HG02970 (cell line): Measurements from ENCODE around the gene AGFG2.

ENCODE experiments used
- ATAC-seq: cut with Tn5 transposase; IDR thresholded peaks from one replicate; pipeline ENCODE4 v1.9.1; 2021; ENCODE audit warnings: mild to moderate bottlenecking, moderate library complexity, moderate number of reproducible peaks; ENCODE audit not compliant: unreplicated experiment, low FRiP score

Gene AGFG2

GRCh38 chr7:100604976-100605911 is 66.2 kb downstream of the AGFG2 start:
- ATAC-seq = no peak

- no peak for ATAC-seq
Measured at GRCh38 chr7:100606313-100606712, 67.3 kb downstream of the AGFG2 start.

GRCh38 chr7:100607111-100607510 is 68.1 kb downstream of the AGFG2 start:
- no peak for ATAC-seq

GRCh38 chr7:100609958-100610357 is 71.0 kb downstream of the AGFG2 start:
- ATAC-seq = no peak

- peak; percentile 91 for ATAC-seq
Measured at GRCh38 chr7:100611983-100612729, 73.2 kb downstream of the AGFG2 start, which contains the start of gene MOSPD3. Gene MOSPD3 (plus strand): TSS chr7:100612540. CDS start chr7:100612792, 252 bp downstream.

GRCh38 chr7:100612730-100613390 is 73.9 kb downstream of the AGFG2 start:
- ATAC-seq = no peak

GRCh38 chr7:100613412-100614175 is 74.6 kb downstream of the AGFG2 start:
- no peak for ATAC-seq

GRCh38 chr7:100614308-100614861 is 75.4 kb downstream of the AGFG2 start:
- ATAC-seq = no peak
